Measurements from ENCODE around the gene CTRL. TPM values are rescaled to one million over a fixed set of nuclear protein-coding genes. Genes with fewer than 3 reads are reported as not detected.

The CTRL gene
- polyA plus RNA-seq, 1 donor (not counting 4 experiments of a cell fraction or from before 2014, with no cell fraction given), result 0.10 TPM

GRCh38 chr16:67962135-67962534, 30.5 kb upstream of the CTRL start:
- Histone ChIP-seq H2AFZ (ENCODE audit: control insufficient read depth, low read length) (no peak overlapping the region), H3K9ac (ENCODE audit: control insufficient read depth, extremely low read depth, insufficient read depth, low read length) (peak overlapping the region; percentile 46), H3K4me3 (ENCODE audit: control insufficient read depth in 2 of 3, extremely low read depth in 1 of 3, insufficient read depth in 2 of 3, low read depth in 1 of 3, low read length in 3 of 3) (no peak overlapping the region), H3K27ac (ENCODE audit: control insufficient read depth, insufficient read depth, low read length) (peak overlapping the region; percentile 47), H3K9me1 (ENCODE audit: control insufficient read depth, extremely low read depth, insufficient read depth, low read length) (peaks cover 9% of the 10 kb centered on the region), H3K36me3 (ENCODE audit: control insufficient read depth in 2 of 2, extremely low read depth in 1 of 2, insufficient read depth in 2 of 2, low read length in 2 of 2) (peaks cover 36 to 64% of the 10 kb centered on the region in 2 experiments), H3K27me3 (ENCODE audit: control insufficient read depth, extremely low read depth, insufficient read depth, low read length) (no peaks in the 10 kb centered on the region), H3K4me1 (ENCODE audit: control insufficient read depth, extremely low read depth, insufficient read depth, low read length) (peaks cover 78% of the 10 kb centered on the region), H3K79me2 (ENCODE audit: control insufficient read depth, insufficient read depth, low read length) (peaks cover 51% of the 10 kb centered on the region), H3K9me3 (ENCODE audit: control insufficient read depth, low read depth, low read length) (no peaks in the 10 kb centered on the region), H4K20me1 (ENCODE audit: control insufficient read depth, extremely low read depth, insufficient read depth, low read length) (peaks cover 11% of the 10 kb centered on the region), H3K4me2 (ENCODE audit: control insufficient read depth, extremely low read depth, insufficient read depth, low read depth, low read length) (peak overlapping the region; percentile 46)
- dilution Hi-C loops (cut with MboI; ENCODE audit: extremely low pct_ligation_motif_present, low sequenced_read_pairs), result no loop called here
- FAIRE-seq (no peak), DNase-seq (ENCODE audit: low read depth, low spot score) (no peak)
- TF ChIP-seq EZH2 (IDR thresholded peaks at IDR 0.05; ENCODE audit: low read length), result no peak
- no peak for TF ChIP-seq CTCF (optimal IDR thresholded peaks at IDR 0.05 in 1 of 3, IDR thresholded peaks at IDR 0.05 in 1 of 3, conservative IDR thresholded peaks at IDR 0.05 in 1 of 3; ENCODE audit: extremely low read depth in 1 of 3, insufficient read depth in 2 of 3, low read length in 3 of 3)

- DNase-seq (ENCODE audit: low read depth, low spot score) (peak; percentile 100), FAIRE-seq (peak; percentile 93)
- Histone ChIP-seq H3K9me1 (ENCODE audit: control insufficient read depth, extremely low read depth, insufficient read depth, low read length) (peaks cover 9% of the 10 kb centered on the region), H3K79me2 (ENCODE audit: control insufficient read depth, insufficient read depth, low read length) (peaks cover 45% of the 10 kb centered on the region), H3K4me3 (ENCODE audit: control insufficient read depth in 2 of 3, extremely low read depth in 1 of 3, insufficient read depth in 2 of 3, low read depth in 1 of 3, low read length in 3 of 3) (no peak overlapping the region), H3K36me3 (ENCODE audit: control insufficient read depth in 2 of 2, extremely low read depth in 1 of 2, insufficient read depth in 2 of 2, low read length in 2 of 2) (peaks cover 36 to 64% of the 10 kb centered on the region in 2 experiments), H3K9me3 (ENCODE audit: control insufficient read depth, low read depth, low read length) (no peaks in the 10 kb centered on the region), H2AFZ (ENCODE audit: control insufficient read depth, low read length) (no peak overlapping the region), H3K27me3 (ENCODE audit: control insufficient read depth, extremely low read depth, insufficient read depth, low read length) (no peaks in the 10 kb centered on the region), H3K27ac (ENCODE audit: control insufficient read depth, insufficient read depth, low read length) (peak overlapping the region; percentile 47), H4K20me1 (ENCODE audit: control insufficient read depth, extremely low read depth, insufficient read depth, low read length) (peaks cover 11% of the 10 kb centered on the region), H3K4me2 (ENCODE audit: control insufficient read depth, extremely low read depth, insufficient read depth, low read depth, low read length) (peak overlapping the region; percentile 46), H3K4me1 (ENCODE audit: control insufficient read depth, extremely low read depth, insufficient read depth, low read length) (peaks cover 72% of the 10 kb centered on the region), H3K9ac (ENCODE audit: control insufficient read depth, extremely low read depth, insufficient read depth, low read length) (no peak overlapping the region)
- dilution Hi-C loops (cut with MboI; ENCODE audit: extremely low pct_ligation_motif_present, low sequenced_read_pairs), result no loop called here
- TF ChIP-seq EZH2 (IDR thresholded peaks at IDR 0.05; ENCODE audit: low read length) (no peak), CTCF (optimal IDR thresholded peaks at IDR 0.05 in 1 of 3, IDR thresholded peaks at IDR 0.05 in 1 of 3, conservative IDR thresholded peaks at IDR 0.05 in 1 of 3; ENCODE audit: extremely low read depth in 1 of 3, insufficient read depth in 2 of 3, low read length in 3 of 3) (no peak)
These were observed 29.9 kb upstream of the CTRL start for GRCh38 chr16:67961551-67961957.
